K562 (cell line): ENCODE data around the gene KDM2B. TPM values are rescaled to one million over a fixed set of nuclear protein-coding genes. Genes with fewer than 3 reads are reported as not detected.

Source experiments
- FOXK1 ChIP-seq: sonication (generic); formaldehyde crosslinking; IDR thresholded peaks from 2 replicates; pipeline ENCODE4 v1.8.0; 2022; ENCODE audit warnings: missing genetic modification reagents, mild to moderate bottlenecking, borderline replicate concordance
- GABPB1 ChIP-seq: sonication (generic); formaldehyde crosslinking; IDR thresholded peaks from 2 replicates; pipeline ENCODE4 v1.8.0; 2022; ENCODE audit warnings: mild to moderate bottlenecking, missing genetic modification reagents
- GTF2E2 ChIP-seq: fragments of 200-800 bp; sonication (Bioruptor generic); IDR thresholded peaks from 2 replicates; pipeline ENCODE4 v1.6.1; 2016; ENCODE audit warnings: missing genetic modification characterization, missing compliant biosample characterization
- HSF4 ChIP-seq: fragments of 250-450 bp; sonication (Bioruptor Pico); IDR thresholded peaks from 2 replicates; pipeline ENCODE4 v2.1.2; 2022; ENCODE audit warnings: mild to moderate bottlenecking, moderate library complexity, borderline replicate concordance
- MAFF ChIP-seq: IDR thresholded peaks from 2 replicates; pipeline ENCODE4 v1.6.1; 2012; ENCODE audit warnings: low read length, improper control_type of control experiment
- MBD2 ChIP-seq: sonication (generic); IDR thresholded peaks from 2 replicates; pipeline ENCODE4 v1.6.1; 2016; ENCODE audit warnings: low read depth, borderline replicate concordance
- MGA ChIP-seq: fragments of 450-650 bp; IDR thresholded peaks from 2 replicates; pipeline ENCODE4 v1.6.1; 2016; ENCODE audit warnings: mild to moderate bottlenecking, moderate library complexity
- MITF ChIP-seq: IDR thresholded peaks from 2 replicates; pipeline ENCODE4 v1.6.1; 2014; ENCODE audit warnings: antibody characterized with exemption
- MTA2 ChIP-seq: fragments of 450-650 bp; IDR thresholded peaks from 2 replicates; pipeline ENCODE4 v1.6.1; 2016; ENCODE audit warnings: low read depth
- NONO ChIP-seq, 2 experiments: fragments of 200-400 bp in 1 of 2; fragments of 450-650 bp in 1 of 2; formaldehyde crosslinking in 1 of 2; IDR thresholded peaks; 2 replicates each; pipeline ENCODE4 v1.6.1; 2017; ENCODE audit warnings: low read depth in 2 of 2, mild to moderate bottlenecking in 2 of 2, moderate library complexity in 2 of 2, low read length in 1 of 2
- PHF21A ChIP-seq: fragments of 450-650 bp; IDR thresholded peaks from 2 replicates; pipeline ENCODE4 v1.6.1; 2017; ENCODE audit warnings: low read depth, borderline replicate concordance
- ZNF121 ChIP-seq: sonication (generic); formaldehyde crosslinking; conservative IDR thresholded peaks from 2 replicates; pipeline ENCODE4 v1.8.0; 2022; ENCODE audit warnings: missing genetic modification reagents
- ZNF449 ChIP-seq: fragments of 250-450 bp; sonication (Bioruptor Pico); IDR thresholded peaks from 2 replicates; pipeline ENCODE4 v1.8.0; 2022; ENCODE audit warnings: moderate library complexity, mild to moderate bottlenecking, inconsistent platforms
- polyA plus RNA-seq, 8 experiments: library from polyadenylated mRNA; depleted of rRNA in 4 of 8; stranded (reverse) in 5 of 8; unstranded in 3 of 8; fragments of >200 nt; fragmentation: Nextera tagmentation in 2 of 8; fragmentation: Illumina TruSeq in 1 of 8; extraction: Ambion mirVana in 2 of 8; extraction: Trizol in 1 of 8; gene quantifications; 2 replicates each; pipeline versions ENCODE4 v1.2.1 to v1.2.3, GENCODE V29; 2011 to 2014; ENCODE audit warnings: inconsistent platforms in 1 of 8, missing spikeins in 1 of 8
- total RNA-seq, 7 experiments: library from RNA; depleted of rRNA in 6 of 7; stranded (reverse); fragments of >200 nt in 6 of 7; fragmentation: Illumina TruSeq in 2 of 7; extraction: Trizol in 2 of 7; gene quantifications; 2 replicates each; pipeline versions ENCODE4 v1.2.1 to v1.2.3, GENCODE V29; 2011 to 2021; ENCODE audit warnings: low replicate concordance in 1 of 7

KDM2B gene
- total and polyA plus RNA-seq, 9 of the 15 experiments (the other 6 are each of a cell fraction or from before 2014, with no cell fraction given) = 7.4 to 50.5 (median 22.5) TPM

GRCh38 chr12:121465921-121466793 lies 114.7 kb downstream of the KDM2B start (continued):
- no peak for TF ChIP-seq MGA
- no peak for TF ChIP-seq GABPB1
- 0 out of 2 replicates have a peak, but pooled peaks have one; percentile 7 for TF ChIP-seq MTA2
- no peak for TF ChIP-seq MBD2
- no peak for TF ChIP-seq ZNF121
- TF ChIP-seq MITF = no peak
- 0 out of 4 replicates have a peak, but pooled peaks of 1 of the 2 experiments have one; percentile 43 for TF ChIP-seq NONO (IDR thresholded peaks at IDR 0.05; ENCODE audit: low read depth in 2 of 2, low read length in 1 of 2)
- TF ChIP-seq FOXK1 = no peak
- no peak for TF ChIP-seq HSF4 (CRISPR knock-in tag)
- no peak for TF ChIP-seq MAFF
- TF ChIP-seq PHF21A = no peak
- TF ChIP-seq GTF2E2 (tag) = no peak
- no peak for TF ChIP-seq ZNF449 (CRISPR knock-in tag)
